ENCODE data around the gene FITM1.
"Not testable (repeated sequence)": the region's sequence is repeated elsewhere in the genome, so short reads cannot be mapped to it uniquely, and the experiment has no call there.

FITM1 gene

DNA sequence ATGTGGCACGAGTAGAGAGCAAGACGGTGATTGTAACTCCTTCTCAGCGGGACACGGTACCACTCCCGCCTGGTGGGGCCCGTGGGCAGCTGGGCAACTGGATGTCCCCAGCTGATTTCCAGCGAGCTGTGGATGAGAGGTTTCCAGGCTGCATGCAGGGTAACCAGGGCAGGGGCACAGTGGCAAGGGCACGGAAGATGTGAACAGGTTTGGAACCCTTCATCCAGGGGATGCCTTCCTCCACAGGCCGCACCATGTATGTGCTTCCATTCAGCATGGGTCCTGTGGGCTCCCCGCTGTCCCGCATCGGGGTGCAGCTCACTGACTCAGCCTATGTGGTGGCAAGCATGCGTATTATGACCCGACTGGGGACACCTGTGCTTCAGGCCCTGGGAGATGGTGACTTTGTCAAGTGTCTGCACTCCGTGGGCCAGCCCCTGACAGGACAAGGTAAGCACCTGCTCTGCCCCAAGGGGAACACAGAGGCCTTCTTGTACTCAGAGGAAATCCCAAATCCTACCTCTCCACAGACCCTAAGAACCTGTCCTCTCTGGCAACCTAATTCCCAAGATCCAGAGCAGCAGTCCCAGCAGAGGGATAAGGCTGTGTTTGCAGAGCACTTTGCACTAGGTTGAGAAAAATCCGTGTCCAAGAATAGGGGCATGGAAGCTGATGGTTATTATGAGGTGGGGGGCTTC is 32.1 kb upstream of the FITM1 start:
- no peak for DNase-seq (ENCODE audit: low read depth in 2 of 2)

DNA sequence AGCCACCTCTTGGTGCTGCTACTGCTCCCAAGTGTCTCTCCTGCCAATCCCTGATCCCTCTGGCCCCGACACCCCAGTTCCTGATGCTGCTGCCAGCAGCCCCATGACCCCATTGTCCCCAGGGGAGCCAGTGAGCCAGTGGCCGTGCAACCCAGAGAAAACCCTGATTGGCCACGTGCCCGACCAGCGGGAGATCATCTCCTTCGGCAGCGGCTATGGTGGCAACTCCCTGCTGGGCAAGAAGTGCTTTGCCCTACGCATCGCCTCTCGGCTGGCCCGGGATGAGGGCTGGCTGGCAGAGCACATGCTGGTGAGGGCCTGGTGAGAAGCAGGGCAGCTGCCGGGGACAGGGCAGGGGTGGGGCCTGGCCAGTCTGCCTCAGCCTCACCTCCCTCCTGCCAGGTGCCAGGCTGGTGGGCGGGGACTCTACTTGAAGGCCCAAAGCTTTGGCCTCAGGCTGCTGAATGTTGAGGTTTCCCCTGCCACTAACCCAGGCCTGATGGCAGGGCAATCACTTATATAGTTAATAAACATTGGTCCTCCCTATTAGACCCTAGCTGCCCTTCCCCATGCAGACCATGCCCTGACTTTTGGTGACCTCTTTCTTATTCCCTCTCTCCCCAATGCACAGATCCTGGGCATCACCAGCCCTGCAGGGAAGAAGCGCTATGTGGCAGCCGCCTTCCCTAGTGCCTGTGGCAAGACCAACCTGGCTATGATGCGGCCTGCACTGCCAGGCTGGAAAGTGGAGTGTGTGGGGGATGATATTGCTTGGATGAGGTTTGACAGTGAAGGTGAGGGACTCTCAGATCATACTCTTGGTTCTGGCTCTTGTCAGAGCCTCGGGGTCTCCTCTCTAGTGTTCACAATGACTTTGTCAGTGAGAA is 31.3 kb upstream of the FITM1 start:
- no peak for DNase-seq (ENCODE audit: low read depth in 2 of 2)

DNA sequence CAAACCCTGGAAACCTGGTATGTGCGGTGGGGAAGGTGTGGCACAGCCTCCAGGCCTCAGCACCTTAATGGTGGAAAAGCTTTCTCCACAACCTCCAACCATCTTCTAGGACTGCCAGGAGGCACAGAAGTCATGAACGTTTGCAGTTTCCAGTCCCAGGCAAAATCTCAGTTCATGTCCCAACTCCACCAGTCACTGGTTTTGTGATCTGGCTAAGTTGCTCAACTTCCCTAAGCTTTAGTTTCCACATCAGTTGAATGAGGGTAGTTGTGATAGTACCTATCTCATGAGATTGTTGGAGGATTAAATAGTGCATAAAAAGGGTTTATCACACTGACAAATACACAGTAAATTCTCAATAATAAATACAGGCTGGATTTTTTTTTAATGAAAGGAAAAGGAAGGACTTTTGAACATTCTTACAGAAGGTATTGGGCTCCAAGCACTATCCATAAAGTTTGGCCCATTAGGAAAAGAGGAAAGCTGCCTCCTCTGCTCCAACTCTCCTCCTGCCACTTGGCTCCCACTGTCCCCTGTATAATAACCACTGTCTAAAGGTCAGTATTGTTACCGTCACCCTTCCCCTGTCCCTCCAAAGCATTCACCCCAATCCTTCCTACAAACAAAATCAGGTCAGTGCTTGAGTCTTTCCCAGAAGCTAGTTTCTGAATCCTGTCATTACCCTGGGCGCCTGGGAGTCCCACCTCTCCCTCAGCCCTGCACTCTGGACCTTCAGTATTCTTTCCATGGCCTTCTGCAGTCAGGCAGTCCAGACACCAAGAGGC is 30.1 kb upstream of the FITM1 start:
- DNase-seq (ENCODE audit: low read depth in 2 of 2) = no peak

DNA sequence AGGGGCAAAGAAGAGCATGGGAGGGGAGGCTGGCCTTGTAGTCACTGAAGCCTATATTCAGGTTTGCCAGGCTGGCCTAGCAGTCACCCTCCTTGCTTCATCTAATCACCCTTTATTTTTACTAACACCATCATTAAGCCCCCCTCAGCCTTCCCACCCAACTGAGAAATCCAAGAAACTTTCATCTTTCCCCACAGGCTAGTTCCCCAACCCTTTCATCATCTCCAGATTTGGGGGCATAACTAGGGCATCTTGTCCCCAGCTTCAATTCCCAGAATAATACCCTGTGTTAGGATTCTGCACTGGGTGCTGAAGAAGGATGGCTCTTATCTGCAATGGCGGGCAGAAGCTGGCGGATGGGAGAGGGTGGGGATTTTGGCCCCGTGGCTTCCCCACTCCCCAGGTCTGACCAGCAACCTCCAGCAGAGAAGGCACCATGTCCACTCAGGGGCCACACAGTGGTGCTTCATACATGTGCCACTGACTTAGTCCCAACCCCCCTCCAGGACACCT is 29.4 kb upstream of the FITM1 start:
- DNase-seq (ENCODE audit: low read depth in 2 of 2) = no peak

DNA sequence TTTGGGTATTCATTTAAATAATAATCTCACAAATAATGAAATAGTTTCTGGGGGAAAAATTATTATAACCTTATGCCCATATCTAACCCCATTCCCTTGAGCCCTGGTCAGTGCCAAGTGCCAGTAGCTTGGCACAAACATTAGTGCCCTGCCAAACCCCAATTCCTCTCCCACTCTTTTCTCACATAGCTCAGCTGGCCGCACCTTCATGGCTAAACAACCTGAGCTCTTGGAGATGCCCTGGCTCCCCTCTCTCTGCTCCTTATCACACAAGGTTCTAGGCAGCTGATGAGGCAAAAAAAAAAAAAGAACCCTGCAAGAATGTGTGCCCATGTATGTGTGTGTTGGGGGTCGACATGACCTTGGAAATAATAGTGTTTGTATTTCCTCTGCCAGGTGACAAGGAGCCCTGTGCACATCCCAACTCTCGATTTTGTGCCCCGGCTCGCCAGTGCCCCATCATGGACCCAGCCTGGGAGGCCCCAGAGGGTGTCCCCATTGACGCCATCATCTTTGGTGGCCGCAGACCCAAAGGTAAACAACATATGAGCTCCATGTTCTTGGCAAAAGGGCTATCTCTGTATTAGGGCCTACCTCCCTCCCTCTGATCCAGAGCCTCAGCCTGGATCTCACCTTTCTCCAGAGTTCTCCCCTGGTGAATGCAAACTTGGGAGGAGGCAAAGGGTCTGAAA is 28.0 kb upstream of the FITM1 start:
- no peak for DNase-seq (ENCODE audit: low read depth in 2 of 2)

DNA sequence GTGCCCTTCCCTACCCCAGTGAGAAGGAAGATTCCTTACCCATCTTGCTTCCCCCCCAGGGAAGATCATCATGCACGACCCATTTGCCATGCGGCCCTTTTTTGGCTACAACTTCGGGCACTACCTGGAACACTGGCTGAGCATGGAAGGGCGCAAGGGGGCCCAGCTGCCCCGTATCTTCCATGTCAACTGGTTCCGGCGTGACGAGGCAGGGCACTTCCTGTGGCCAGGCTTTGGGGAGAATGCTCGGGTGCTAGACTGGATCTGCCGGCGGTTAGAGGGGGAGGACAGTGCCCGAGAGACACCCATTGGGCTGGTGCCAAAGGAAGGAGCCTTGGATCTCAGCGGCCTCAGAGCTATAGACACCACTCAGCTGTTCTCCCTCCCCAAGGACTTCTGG is 27.0 kb upstream of the FITM1 start:
- DNase-seq (ENCODE audit: low read depth in 2 of 2) = no peak

DNA sequence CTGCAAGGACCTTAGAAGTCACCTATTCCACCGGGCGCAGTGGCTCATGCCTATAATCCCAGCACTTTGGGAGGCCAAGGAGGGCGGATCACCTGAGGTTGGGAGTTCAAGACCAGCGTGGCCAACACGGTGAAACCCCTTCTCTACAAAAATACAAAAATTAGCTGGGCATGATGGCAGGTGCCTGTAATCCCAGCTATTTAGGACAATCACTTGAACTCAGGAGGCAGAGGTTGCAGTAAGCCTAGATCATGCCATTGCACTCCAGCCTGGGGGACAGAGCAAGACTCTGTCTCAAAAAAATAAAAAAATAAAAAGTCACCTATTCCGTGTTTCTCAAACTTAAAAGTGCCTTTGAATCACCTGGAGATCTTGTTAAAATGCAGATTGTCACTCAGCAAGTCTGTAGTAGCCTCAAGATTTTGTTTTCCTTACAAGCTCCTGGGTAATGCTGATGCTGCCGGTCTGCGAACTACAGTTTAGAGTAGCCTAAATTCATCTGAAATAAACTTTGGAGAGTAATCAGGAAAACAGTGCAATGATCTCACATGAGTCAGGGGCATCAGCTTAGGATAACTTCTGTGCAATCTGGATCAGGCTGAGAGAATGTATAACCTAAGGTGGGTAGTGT is 24.7 kb upstream of the FITM1 start:
- DNase-seq (ENCODE audit: low read depth in 2 of 2) = not testable (repeated sequence)

DNA sequence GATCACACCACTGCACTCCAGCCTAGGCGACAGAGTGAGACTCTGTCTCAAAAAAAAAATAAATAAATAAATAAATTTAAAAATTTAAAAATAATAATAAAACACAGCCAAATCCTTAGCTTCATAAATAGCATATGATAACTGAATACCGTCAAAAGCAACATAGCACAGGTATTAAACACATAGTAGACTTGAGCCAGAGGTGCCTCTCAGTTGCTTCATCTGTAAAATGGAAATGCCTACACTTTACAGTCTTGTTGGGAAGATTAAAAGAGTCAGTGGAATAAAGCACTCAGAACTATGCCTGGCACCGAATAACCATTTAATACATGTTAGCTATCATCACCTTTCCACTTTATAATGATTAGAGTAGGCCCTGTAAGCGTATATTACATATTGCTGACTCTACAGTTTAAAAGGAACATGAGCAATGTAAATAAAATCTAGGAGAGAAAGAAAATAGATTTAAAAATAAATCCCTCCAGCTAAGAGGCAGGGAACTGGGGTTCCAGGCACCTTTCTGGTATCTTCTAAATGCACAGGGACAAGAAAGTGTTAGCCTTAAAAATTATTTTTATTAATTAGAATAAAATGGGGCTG is 23.7 kb upstream of the FITM1 start:
- DNase-seq (ENCODE audit: low read depth in 2 of 2) = no peak

DNA sequence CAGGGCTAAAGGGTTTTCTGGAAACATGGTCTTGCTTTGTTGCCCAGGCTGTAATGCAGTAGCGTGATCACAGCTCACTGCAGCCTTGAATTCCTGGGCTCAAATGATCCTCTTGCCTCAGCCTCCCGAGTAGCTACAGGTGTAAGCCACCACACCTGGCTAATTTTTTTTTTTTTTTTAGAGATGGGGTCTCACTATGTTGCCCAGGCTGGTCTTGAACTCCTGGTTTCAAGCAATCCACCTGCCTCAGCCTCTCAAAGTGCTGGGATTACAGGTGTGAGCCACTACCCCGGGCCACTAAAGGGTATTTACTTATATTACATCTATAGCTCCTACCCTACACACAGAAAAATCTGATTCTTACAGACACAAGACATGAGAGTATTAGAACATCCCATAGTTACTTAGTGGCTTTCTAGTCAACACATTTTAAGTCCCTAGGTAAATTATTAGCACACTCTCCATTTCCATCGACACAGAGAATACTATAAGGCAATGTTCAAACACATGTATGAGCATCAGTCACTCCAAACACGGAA is 22.1 kb upstream of the FITM1 start:
- no peak for DNase-seq (ENCODE audit: low read depth in 2 of 2)

DNA sequence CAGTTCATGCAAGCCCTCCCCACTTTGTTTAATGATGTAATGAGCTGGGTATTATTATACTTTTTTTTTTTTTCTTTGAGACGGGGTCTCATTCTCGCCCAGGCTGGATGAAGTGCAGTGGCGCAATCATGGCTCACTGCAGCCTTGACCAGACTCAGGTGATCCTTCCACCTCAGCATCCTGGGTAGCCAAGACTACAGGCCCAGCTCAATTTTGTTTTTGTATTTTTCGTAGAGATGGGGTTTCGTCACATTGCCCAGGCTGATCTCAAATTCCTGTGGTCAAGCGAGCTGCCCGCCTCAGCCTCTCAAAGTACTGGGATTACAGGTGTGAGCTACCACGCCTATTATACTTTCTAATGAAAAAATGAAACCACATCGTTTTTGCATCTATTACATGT is 20.4 kb upstream of the FITM1 start:
- DNase-seq (ENCODE audit: low read depth in 2 of 2) = no peak

DNA sequence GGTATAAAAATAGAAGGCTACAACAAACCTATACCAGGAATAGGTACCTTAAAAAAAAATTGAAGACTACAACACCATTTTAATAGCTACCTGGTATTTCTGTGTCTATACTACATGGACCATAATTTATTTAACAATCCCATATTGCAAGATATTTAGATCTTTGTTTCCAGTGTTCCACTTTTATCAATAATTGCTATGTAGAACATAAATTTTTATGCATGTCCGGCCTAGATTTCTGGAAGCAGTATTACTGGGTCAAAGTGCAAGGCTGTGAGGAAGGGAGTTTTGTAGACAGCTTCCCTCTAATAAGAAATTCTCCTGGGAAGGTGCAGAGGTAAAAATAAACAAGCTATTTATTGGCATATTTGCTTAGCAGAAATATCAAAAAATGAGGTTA is 19.9 kb upstream of the FITM1 start:
- DNase-seq (ENCODE audit: low read depth in 2 of 2) = no peak

DNA sequence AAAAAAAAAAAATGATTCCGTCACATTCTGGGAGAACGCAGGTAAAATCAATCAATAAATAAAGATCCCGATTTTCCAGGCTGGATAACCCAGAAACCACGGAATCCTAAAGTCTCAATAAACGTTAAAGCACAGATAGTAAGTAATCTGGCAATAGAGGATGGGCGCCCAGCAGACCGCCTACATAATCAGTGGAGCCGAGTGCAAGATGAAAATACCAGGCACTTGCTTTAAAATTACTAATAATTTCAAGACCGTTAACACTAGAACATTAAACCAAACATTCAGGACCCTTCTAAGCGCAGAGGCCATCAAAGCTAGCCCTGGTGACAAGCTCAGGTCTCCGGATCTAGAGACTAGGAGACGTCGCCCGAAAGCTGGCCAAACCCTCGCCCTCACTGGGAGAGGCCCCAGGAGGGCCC is 17.1 kb upstream of the FITM1 start:
- no peak for DNase-seq (ENCODE audit: low read depth in 2 of 2)

DNA sequence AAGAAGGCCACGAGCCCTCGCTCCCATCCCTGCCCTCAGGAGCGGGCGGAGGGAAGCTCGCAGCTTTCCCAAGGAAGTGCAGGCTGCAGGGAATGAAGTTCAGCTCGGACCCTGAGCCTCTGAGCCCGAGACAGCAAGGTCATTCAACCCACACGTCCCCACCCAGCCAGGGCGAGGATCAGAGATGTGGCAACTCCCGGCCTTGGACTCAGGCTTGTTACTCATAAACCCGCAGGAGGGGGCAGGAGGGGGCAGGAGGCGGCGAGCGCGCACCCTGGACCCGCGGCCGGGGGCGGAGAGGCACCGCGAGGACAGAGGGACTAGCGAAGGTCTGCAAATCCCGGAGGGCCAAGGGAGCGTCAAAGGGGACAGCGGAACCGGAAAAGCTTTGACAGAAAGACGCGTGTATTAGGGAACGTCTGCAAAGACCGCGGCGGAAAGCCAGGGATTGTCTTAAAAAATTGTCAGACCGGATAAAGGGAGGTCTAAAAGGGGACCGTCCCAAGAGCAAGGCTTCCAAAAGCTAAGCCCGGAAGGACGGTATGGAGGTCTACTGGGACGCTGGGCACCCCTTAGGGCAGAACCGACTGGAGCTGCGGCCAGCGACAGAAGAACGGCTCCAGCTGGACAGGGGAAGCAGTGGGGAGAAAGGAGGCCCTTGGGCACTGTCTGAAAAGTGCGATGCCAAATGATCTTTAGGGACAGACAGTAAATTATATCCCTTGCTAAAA is 16.5 kb upstream of the FITM1 start:
- DNase-seq (ENCODE audit: low read depth in 2 of 2) = peak; percentile 44 to 58

DNA sequence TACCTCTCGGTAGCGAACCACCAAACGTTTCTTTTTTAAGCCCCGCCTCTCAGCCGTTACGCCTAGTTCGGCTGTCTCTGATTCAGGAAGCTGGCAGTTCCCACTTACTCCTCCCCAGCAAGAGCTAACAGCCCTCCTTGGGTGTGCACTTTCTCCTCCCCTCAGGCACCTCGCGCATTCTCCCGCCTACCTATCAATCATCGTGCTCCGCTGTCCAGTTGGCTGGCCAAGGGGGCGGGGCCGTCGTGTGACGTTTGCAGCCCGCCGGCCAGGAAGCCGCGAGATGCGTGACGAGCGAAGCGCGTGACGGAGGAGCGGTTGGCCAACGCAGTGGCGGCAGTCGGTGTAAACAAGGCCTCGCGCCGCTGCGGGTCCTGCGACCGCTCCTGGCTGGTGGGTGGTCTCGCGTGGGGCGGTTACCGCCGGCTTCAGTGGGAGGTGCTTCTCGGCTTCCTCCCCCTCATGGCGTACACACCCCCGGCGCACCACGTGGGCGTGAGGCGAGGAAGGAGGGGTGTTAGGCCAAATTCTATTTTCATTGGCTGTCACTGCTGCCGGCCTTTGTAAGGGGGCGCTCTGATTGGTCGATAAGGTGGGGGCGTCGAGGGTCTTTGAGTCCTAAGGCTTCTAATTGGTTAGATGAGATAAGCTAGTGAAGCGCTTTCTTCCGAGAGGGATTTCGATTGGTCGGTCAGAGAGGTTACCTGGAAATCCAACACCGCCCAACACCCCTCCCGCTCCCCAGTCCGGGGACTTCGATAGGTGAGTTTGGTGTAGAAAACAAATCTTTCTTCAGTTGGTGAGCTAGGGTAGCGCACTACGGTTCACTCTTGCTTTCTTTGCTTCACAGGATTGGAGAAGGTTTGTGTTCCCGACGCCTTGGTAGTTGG is 15.7 kb upstream of the FITM1 start, which contains the start of the genes DCAF11 and NRL:
Gene DCAF11, plus strand, starts transcription at position 246 of the 890 bp plus-strand sequence. CDS start 818 bp downstream, outside the sequence.
Gene NRL, minus strand, starts transcription at position 418 of the 890 bp plus-strand sequence. CDS start 32,101 bp downstream, outside the sequence.
- peak; percentile 93 to 96 for DNase-seq (ENCODE audit: low read depth in 2 of 2)

DNA sequence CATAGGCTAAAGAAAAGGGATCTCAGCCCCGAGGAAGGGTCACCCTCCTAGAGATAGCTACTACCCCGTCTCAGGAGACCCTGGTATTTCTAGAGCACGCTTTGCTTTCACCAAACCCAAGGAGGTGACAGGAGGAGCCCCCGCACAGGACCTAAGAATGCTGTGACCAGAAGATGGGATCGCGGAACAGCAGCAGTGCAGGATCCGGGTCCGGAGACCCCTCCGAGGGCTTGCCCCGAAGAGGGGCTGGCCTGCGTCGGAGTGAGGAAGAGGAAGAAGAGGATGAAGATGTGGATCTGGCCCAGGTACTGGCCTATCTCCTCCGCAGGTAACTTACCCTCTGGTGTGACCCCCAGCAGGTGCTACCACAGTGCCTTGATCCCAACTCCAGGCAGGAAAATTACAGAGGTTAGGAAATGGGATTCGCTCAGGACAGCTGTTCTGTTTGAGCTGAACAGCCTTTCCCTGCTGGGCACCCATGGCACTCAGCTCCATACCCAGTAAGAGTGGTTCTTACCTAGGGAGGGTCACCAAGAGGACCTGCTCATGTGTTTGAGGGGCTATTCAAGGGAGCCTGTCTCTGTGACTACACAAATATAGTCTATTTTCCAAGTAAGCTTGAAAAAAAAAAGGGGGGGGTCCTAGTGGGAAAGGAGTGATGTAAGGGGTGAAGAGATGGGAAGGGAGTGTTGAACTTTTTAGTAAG is 14.9 kb upstream of the FITM1 start:
- no peak for DNase-seq (ENCODE audit: low read depth in 2 of 2)

DNA sequence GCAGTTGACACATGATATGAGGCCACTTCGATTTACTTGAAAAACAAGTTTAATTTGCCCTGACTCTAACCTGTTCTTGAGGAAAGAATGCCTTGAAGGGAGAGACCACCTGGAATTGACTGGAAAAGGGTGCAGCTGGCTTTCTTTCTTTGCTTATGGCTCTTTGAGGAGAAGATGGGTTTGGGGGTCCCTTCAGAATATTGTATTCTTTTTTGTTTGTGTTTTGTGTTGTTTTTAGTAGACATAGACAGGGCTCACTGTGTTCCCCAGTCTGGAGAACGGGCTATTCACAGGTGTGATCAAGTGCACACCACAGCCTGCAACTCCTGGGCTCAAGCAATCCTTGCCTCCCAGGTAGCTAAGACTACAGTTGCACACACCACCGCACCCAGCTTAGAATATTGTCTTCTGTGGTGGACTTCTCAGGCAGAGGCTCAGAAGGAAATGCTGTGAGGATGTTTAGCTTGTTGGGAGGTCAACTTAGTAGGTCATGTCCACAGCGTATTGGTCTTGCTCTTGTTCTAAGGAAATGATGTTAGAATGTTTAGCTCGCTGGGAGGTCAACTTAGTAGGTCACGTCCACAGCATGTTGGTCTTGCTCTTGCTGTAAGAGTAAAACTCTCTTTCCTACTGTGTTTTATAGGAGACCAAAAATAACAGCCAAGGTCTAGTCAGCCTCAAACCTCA is 14.2 kb upstream of the FITM1 start:
- DNase-seq (ENCODE audit: low read depth in 2 of 2) = no peak

DNA sequence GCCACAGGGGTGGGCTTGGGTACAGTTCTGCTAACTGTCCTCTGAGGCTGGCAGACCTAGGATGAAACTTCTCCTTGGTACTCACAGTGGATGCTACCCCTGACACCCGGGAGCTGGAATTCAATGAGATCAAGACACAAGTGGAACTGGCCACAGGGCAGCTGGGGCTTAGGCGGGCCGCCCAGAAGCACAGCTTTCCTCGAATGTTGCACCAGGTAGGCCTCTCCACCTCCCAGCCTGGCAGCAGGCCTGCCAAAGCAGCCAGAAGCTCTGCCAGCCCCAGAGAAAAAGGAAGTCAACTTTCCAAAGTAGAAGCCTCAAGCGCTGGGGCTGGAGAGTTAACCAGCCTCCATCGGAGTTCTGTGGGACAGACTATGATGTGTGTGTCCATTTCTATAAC is 13.3 kb upstream of the FITM1 start:
- DNase-seq (ENCODE audit: low read depth in 2 of 2) = no peak

Data from stimulated activated CD8-positive, alpha-beta memory T cell treated with anti-CD3 and anti-CD28 coated beads, Interleukin-2, amount 100 ng/mL, for 1 hour (primary cell).